Heart left ventricle (tissue), 16 donors: Measurements from ENCODE around the gene COX7A2L. TPM values are rescaled to one million over a fixed set of nuclear protein-coding genes. Genes with fewer than 3 reads are reported as not detected.

ENCODE experiments used
- ATAC-seq, 4 donors: fragments of 200-7000 bp; cut with Tn5 transposase; one replicate each; pipeline ENCODE4 v1.9.1; 2020 to 2022; ENCODE audit warnings: moderate library complexity in 4 of 4, mild to moderate bottlenecking in 3 of 4, moderate number of reproducible peaks in 1 of 4
- DNase-seq, 5 donors: peaks; one replicate each; pipeline ENCODE4 v3.0.0-alpha.2; 2020
- H3K27ac ChIP-seq, 12 donors: fragments of 200-600 bp; sonication (generic) in 4 of 12; one replicate each; pipeline versions ENCODE4 v1.5.0 to v1.8.0; 2016 to 2022; ENCODE audit warnings: mild to moderate bottlenecking in 2 of 12
- H3K27me3 ChIP-seq, 9 donors: fragments of 200-600 bp; sonication (generic) in 2 of 9; one replicate each; pipeline versions ENCODE4 v1.5.1 to v1.8.0; 2016 to 2022; ENCODE audit warnings: mild to moderate bottlenecking in 3 of 9
- H3K36me3 ChIP-seq, 9 donors: fragments of 200-600 bp; sonication (generic) in 2 of 9; one replicate each; pipeline versions ENCODE4 v1.5.0 to v1.8.0; 2018 to 2022; ENCODE audit warnings: mild to moderate bottlenecking in 2 of 9
- H3K4me1 ChIP-seq, 12 donors: fragments of 200-600 bp; sonication (generic) in 4 of 12; one replicate each; pipeline versions ENCODE4 v1.5.0 to v1.8.0; 2016 to 2022; ENCODE audit warnings: mild to moderate bottlenecking in 3 of 12
- H3K4me3 ChIP-seq, 12 donors: fragments of 200-600 bp; sonication (generic) in 4 of 12; one replicate each; pipeline versions ENCODE4 v1.5.0 to v1.8.0; 2017 to 2022; ENCODE audit warnings: mild to moderate bottlenecking in 9 of 12, moderate library complexity in 4 of 12
- H3K9me3 ChIP-seq, 12 donors: fragments of 200-600 bp; sonication (generic) in 4 of 12; one replicate each; pipeline versions ENCODE4 v1.5.0 to v1.8.0; 2016 to 2022; ENCODE audit warnings: mild to moderate bottlenecking in 1 of 12
- CTCF ChIP-seq, 12 donors: fragments of 200-600 bp; sonication (generic) in 4 of 12; IDR thresholded peaks; one replicate each; pipeline versions ENCODE4 v1.5.0 to v1.8.0; 2018 to 2022; ENCODE audit warnings: antibody characterized with exemption in 12 of 12, mild to moderate bottlenecking in 5 of 12
- POLR2A ChIP-seq, 2 donors: fragments of 450-650 bp; IDR thresholded peaks; one replicate each; pipeline ENCODE4 v1.6.1; 2017; ENCODE audit warnings: antibody characterized with exemption in 2 of 2, mild to moderate bottlenecking in 2 of 2, moderate library complexity in 2 of 2
- WGBS, 4 donors: extraction: QIAGEN DNeasy Blood & Tissue Kit in 2 of 4; methylation state at CpG; one replicate each; pipeline versions ENCODE4 v1.1.5 to v1.1.7; 2013 to 2018; 5-methylcytosine and 5-hydroxymethylcytosine counted together
- intact Hi-C, 10 donors: fragments of 100-400 bp; cut with DNase I; formaldehyde crosslinking; loops; one replicate each; pipeline versions ENCODE4 v1.11.1 to v1.14.2; 2022
- polyA plus RNA-seq, 2 donors: library from polyadenylated mRNA; stranded (reverse); fragments of 200-250 nt; gene quantifications; one replicate each; pipeline ENCODE4 v1.2.3, GENCODE V29; 2013
- total RNA-seq, 9 donors: library from RNA; depleted of rRNA in 2 of 9; stranded (reverse); fragments of >200 nt in 2 of 9; fragmentation: NEBNext Ultra II Directional in 3 of 9; extraction: Animal tissue kit (Norgen Biotek cat#: 25700) in 3 of 9; gene quantifications; one replicate each; pipeline versions ENCODE4 v1.1.0 to v1.2.4, GENCODE V29; 2016 to 2023
- donor health status: ischemic (EF 13 %, LVEDD 7.1; RV severe dilation, severe dysfunction).
- donor health status: healthy with polysubstance abuse.
- donor health status: DM: no; HTN: yes; CAD: no.
- donor health status: DM: no; HTN: no; CAD: no.
- donor health status: ischemic (EF 25% LVEDD 6.9; RV normal size, moderate dysfunction).
- donor health status: ischemic (EF 25% LVEDD 5.7; RV mildly dilated, moderate dysfunction).
- donor health status: healthy.
- donor health status: DM: yes; HTN: yes; CAD: no.
- donor health status: ischemic (EF 35%, LVEDD 5.7; RV mildly dilated, moderate dysfunction).
- donor health status: nonischemic (EF 11% LVEDD 7.7; RV severe dilation, severe dysfunction).
- donor health status: DM: yes; HTN: yes; CAD: no.
- donor health status: PGD.
- donor health status: ischemic (EF 29% LVEDD 5.4; RV normal size, mild dysfunction).
- donor health status: nonischemic (EF 23%, LVEDD 6.1; RV moderate dilation, normal function).

The COX7A2L gene
- total and polyA plus RNA-seq, 11 donors: 57.2 to 138 (median 105) TPM

DNA sequence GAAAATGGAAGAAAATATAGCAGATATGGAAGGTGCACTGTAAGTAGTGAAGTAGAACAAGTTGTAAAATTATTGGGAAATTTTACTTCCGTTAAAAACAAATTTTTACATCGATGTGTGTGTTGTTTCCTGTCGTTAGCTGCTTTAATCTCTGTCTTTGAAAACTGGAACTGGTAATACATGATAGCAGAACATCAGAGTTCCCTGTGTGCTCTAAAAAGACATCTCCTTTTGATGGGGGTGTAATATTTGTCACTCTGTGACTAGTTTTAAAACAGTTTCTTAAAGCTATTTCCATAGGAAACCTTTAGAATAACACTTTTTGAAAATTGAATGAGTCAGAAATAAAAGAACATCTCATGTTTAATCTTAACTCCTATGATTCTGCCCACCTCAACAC lies 43.5 kb downstream of the COX7A2L start:
- Histone ChIP-seq H3K4me3 (no peak overlapping the region), H3K27me3 (no peaks in the 10 kb centered on the region), H3K27ac (no peak overlapping the region), H3K4me1 (peaks cover 0 to 14% (median 0%) of the 10 kb centered on the region in 12 donors), H3K36me3 (peaks cover 0 to 72% (median 41%) of the 10 kb centered on the region in 9 donors), H3K9me3 (no peaks in the 10 kb centered on the region)
- WGBS, 4 donors: 90 to 96% (median 95%) methylated on average over 3 of the region's 3 CpGs
- intact Hi-C loops: no loop called here
- ATAC-seq (no peak), DNase-seq (no peak)
- no peak for TF ChIP-seq POLR2A (IDR thresholded peaks at IDR 0.05)
- TF ChIP-seq CTCF (IDR thresholded peaks at IDR 0.05): no peak

GRCh38 chr2:42316910-42317309 lies 44.1 kb downstream of the COX7A2L start:
- peaks cover 0 to 14% (median 0%) of the 10 kb centered on the region in 12 donors for H3K4me1 ChIP-seq
- DNase-seq (no peak), ATAC-seq (no peak)
- TF ChIP-seq POLR2A (IDR thresholded peaks at IDR 0.05) (no peak), CTCF (IDR thresholded peaks at IDR 0.05) (no peak)
- intact Hi-C loops: no loop called here
- no peaks in the 10 kb centered on the region for H3K27me3 ChIP-seq
- H3K27ac ChIP-seq: no peak overlapping the region
- peaks cover 0 to 72% (median 41%) of the 10 kb centered on the region in 9 donors for H3K36me3 ChIP-seq
- 65 to 98% (median 88%) methylated on average over 3 of the region's 3 CpGs for WGBS, 4 donors
- H3K9me3 ChIP-seq: no peaks in the 10 kb centered on the region
- no peak overlapping the region for H3K4me3 ChIP-seq

- Histone ChIP-seq H3K9me3 (no peaks in the 10 kb centered on the region), H3K36me3 (peaks cover 0 to 76% (median 41%) of the 10 kb centered on the region in 9 donors), H3K27me3 (no peaks in the 10 kb centered on the region), H3K4me1 (peaks cover 0 to 14% (median 0%) of the 10 kb centered on the region in 12 donors), H3K4me3 (no peak overlapping the region), H3K27ac (no peak overlapping the region)
- intact Hi-C loops: no loop called here
- DNase-seq (no peak), ATAC-seq (no peak)
- 96 to 97% (median 97%) methylated on average over 6 of the region's 6 CpGs for WGBS, 4 donors
- TF ChIP-seq POLR2A (IDR thresholded peaks at IDR 0.05) (no peak), CTCF (IDR thresholded peaks at IDR 0.05) (no peak)
These were observed 45.1 kb downstream of the COX7A2L start for GRCh38 chr2:42315844-42316470.

DNA sequence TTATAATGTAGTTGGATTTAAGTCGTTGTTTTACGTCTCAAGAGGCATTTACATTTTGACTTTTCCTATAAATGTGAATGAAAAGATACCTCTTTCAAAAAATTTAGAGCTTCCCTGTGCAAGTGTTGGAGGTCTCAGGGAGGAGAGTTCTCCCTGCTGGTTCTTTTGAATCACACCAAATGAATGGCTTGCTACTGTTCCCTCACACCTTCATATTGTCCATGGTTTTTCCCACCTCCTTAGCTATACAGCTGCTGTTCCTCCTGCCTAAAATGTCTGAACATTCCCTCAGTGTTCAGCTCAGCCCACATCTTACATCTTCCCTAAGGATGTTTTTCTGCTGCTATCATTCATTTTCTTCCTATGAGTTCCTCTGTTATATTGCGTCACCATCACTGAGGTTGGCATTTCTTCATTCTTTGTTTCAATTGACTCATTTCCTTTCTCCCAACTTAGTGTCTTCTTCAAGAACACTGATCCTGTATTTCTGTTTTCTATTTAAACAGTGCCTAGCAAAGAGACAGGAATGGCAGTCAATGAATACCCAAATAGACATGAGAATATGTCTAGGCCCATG lies 46.0 kb downstream of the COX7A2L start:
- H3K4me3 ChIP-seq: no peak overlapping the region
- H3K27me3 ChIP-seq: no peaks in the 10 kb centered on the region
- intact Hi-C loops: no loop called here
- no peak for TF ChIP-seq CTCF (IDR thresholded peaks at IDR 0.05)
- no peak for TF ChIP-seq POLR2A (IDR thresholded peaks at IDR 0.05)
- DNase-seq (no peak), ATAC-seq (no peak)
- peaks cover 0 to 70% (median 34%) of the 10 kb centered on the region in 9 donors for H3K36me3 ChIP-seq
- no peaks in the 10 kb centered on the region for H3K9me3 ChIP-seq
- no peak overlapping the region for H3K27ac ChIP-seq
- WGBS, 4 donors: 95 to 96% (median 96%) methylated on average over 3 of the region's 3 CpGs
- H3K4me1 ChIP-seq: peaks cover 0 to 14% (median 0%) of the 10 kb centered on the region in 12 donors
